Activated CD8-positive, alpha-beta memory T cell treated with anti-CD3 and anti-CD28 coated beads, Interleukin-2, amount 50 U/mL, for 4 hours (primary cell): ENCODE results near the gene C3orf80.
"Not testable (repeated sequence)": the region's sequence is repeated elsewhere in the genome, so short reads cannot be mapped to it uniquely, and the experiment has no call there.

Experiments used
- DNase-seq: peaks from one replicate; pipeline ENCODE4 v3.0.0-alpha.2; 2020

C3orf80 gene

DNA sequence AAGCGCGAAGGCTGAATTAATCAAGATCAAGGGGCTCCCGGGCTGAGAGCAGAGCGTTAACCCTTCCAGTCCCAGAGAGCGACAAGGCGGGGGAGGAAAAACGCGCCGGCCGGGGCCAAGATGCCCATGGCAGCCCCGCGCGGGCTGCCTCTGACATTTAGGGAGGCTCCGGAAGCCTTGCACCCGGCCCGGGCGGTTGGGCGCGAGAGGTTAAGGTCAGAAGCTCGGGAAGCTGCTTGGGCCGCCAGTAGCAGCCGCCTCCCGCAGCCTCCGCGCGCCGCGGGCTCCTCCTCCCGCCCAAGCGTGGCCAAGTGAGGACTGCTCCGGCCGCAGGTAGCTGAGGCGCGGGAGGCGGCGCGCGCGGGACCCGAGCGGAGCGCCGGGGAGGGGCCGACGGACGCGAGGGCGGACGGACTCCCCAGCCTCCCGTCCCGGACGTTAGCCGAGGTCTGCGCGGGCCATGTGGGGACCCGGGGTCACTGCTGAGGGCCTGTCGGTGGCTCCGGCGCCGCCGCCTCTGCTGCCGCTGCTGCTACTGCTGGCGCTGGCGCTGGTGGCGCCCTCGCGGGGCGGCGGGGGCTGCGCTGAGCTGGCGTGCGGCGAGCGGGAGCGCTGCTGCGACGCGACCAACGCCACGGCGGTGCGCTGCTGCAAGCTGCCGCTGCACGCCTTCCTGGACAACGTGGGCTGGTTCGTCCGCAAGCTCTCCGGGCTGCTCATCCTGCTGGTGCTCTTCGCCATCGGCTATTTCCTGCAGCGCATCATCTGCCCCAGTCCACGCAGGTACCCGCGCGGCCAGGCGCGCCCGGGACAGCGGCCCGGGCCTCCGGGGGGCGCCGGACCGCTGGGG, at the start of gene C3orf80:
C3orf80 (plus strand) TSS at position 247 of the 850 bp plus-strand sequence; CDS start at position 461, 214 bp downstream.
- DNase-seq: peak; percentile 27

DNA sequence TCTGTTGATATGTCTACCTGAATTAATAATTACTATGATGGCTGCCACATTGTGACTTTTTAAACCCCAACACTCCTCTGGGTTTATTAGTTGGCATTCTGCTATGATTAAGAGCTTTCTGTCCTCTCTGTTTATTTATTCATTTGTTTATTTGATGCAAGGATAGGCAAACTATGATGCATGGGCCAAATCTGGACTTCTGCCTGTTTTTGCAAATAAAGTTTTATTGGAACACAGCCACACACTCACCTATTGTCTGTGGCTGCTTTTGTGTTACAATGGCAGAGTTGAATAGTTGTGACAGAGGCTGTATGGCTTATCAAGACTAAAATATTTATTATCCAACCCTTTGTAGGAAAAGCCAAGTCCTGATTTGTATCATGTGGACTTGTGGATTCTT, 48.3 kb upstream of the C3orf80 start:
- no peak for DNase-seq

DNA sequence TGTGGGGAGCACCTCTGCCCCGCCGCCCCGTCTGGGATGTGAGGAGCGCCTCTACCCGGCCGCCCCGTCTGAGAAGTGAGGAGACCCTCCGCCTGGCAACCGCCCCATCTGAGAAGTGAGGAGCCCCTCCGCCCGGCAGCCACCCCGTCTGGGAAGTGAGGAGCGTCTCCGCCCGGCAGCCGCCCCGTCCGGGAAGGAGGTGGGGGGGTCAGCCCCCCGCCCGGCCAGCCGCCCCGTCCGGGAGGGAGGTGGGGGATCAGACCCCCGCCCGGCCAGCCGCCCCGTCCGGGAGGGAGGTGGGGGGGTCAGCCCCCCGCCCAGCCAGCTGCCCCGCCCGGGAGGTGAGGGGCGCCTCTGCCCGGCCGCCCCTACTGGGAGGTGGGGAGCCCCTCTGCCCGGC, 46.6 kb upstream of the C3orf80 start:
- DNase-seq: not testable (repeated sequence)

DNA sequence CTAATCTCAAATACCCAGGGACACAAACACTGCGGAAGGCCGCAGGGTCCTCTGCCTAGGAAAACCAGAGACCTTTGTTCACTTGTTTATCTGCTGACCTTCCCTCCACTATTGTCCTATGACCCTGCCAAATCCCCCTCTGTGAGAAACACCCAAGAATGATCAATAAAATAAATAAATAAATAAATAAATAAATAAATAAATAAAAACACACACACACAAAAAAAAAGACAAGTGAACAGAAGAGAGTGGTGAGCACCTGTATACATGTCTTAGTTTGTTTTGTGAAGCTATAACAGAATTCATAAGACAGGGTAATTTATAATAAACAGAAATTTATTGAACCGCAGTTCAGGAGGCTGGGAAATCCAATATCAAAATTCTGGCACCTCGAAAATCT, 45.8 kb upstream of the C3orf80 start:
- DNase-seq: not testable (repeated sequence)

DNA sequence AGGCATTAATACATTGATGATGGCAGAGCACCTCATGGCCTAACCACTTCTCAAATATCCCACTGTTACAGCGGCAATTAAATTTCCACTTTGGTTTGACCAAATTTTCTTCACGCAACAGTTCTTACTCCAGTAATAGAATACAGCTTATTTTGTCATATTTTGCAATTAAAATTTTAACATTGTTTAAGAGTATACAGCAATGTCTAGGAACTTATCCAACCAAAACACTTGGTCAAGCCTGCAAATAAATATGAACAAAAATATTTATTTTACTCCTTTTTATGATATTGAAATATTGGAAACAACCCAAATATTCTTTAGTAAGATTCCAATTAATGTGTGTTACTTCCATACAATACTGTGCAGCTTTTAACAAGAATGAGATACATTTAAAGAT, 45.3 kb upstream of the C3orf80 start:
- DNase-seq: no peak

DNA sequence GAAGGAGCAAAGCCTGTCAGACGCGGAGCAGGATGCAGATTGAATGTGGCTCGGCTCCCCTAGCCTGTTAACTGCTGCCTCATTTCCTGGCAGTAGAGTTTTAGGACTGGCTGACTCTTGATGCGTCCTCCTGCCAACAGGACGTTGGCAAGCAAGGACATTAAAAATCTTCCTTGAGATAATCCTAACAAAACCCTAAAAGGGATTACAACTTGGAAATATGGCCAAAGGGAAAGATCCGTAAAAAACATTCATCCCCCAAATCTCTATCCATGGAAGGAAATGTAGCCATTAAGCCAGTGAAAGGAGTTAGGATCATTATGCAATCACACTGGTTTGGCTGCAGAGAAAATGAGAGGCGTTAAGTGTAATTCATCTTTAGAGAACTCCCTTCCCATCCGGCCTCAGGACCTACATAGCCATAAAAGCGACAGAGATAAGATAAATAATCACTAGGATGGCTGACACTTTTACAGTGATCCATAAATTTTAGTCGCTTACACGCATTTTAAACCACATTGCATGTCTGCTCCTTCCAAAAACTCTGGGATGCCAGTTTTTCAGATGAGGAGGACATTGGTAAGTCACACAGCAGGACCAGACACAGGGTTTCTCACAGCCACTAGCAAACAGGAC, 44.5 kb upstream of the C3orf80 start:
- no peak for DNase-seq

DNA sequence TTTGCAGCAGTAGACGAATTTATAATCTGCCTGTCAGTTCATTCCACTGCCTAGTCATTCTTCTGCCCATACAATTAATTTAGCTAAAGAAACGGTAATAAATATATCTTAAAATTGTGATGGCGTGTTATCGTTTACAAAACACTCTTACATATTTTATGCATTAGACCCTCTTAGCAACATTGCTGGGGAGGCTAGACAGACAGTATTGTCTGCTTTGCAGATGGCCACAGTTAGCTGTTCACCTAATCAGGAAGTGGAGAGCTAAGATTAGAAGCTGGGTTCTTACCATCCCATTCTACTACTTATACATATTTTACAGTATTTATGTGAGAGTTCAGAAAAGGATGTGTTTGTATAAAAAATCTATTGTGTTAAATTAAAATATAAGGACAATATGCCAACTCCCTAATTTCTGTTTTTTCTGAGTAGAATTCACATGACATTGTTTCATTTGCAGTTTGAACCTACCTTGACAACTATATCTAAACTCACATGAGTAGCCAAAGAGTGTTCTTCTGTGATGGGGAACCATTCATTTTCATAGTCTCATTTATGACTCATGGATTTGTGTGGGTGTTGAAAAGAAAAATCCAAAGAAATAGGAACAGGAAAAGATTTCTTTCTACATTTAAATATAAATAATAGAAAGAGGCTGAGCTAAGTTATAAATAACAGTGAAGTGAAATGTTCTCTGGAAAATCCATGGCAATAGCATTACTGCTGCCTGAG, 41.7 kb upstream of the C3orf80 start:
- no peak for DNase-seq

DNA sequence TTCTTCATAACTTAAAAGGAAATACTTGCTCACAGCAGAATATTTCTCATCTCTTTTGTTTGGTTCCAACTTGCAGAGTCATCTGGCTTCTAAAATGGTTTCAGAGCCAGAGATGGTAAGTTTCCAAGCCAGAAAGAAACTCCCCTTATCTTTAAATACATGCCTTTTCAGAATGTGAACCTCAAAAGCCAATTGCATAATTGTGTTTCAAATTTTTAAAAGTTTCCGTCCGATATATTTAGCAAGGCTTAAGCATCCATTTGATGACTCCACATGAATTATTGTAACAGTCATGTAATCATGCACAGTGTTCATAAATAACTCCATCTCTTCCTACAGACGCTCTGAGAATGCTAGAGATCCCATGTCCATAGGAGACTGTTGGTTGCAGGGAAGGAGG, 40.6 kb upstream of the C3orf80 start:
- no peak for DNase-seq

DNA sequence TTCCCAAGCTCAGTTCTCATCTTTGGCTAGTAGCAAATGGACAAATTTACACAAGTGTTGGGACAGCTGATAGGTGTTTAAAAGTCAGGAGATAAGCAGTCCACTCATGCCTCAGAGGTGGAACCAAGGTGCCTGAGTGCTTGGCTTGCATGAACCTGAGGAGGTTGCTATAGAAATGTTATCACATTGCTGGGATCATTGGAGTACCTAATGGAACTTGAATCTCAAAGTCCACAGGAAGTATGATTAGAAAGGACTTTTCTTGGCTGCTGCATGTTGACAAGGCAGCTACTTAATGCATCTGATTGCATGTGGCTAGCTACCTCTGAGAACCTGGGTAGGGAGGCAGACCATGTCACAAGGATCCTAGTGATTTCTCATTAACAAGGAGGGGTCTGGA, 39.5 kb upstream of the C3orf80 start:
- no peak for DNase-seq

DNA sequence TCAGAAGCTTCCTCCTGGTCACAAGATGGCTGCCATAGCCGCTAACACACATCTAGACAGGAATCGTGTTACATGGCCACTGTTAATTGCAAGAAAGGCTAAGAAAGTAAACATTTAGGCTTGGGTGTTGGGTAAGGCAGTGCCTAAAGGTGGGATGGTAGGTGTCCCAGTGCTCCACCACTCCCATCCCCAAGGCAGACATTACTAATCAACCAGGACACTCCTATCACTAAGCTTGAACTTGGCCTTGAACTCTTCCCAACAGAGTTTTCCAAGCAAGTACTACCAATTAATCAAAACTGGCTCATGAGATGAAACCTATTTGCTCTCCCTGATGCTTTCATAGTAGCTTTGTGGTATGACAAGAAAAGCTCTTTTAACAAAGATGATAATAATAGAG, 37.9 kb upstream of the C3orf80 start:
- DNase-seq: no peak

DNA sequence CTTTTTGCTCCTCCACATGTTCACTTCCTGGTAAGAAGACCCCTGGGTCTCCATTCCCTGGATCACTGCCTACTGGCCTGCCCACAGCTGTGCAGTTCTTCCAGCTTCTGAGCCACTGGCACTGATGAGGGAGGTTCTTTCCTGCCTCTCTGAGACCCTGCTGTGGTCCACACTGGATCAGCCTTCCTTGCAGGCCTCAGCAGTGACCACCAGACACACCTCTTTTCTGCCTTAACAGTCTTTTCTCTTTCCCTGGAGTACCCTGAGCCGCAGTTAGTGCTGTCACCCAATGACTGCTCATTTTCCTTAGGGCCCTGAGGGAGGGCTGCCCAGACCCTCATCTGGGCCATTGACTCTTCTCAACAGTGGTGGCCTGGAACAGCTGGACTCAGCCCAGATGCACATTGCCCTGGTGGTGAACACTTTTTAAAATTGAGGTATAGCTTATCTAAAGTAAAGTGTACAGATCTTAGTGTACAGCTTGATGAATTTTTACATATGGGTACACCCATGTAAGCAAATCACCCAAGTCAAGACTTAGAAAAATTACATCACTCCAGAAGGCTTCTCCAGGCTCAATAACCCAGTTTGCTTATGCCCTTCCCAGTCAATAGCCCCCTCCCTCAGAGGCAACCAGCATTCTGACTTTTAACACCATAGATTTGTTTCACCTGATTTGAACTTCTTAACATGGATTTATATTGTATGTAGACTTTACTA, 32.8 kb upstream of the C3orf80 start:
- DNase-seq: no peak

DNA sequence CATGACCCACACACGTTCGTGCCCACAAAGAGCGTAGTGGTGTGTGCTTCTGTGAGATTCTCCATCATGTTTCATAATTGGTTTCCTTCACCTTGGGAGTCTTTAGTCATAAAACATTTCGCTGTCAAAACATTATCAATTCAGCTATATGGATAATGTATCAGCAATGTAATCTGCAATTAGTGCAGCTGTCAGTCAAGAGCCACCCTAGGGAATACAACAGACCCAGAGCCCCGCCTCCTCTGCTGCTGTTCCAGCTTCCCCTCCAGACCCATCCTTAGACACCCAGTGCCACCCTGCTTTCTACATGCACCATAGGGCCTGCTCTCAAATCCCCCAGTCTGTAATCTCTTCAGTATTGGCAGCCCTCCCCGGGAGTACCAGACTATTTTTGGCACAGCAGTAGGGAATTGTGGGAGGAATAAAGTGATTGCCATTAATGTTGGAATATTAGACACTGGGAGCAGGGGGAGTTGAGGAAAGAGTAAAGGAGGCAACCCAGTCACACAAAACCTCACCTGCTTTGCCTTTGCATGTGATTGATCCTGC, 31.5 kb upstream of the C3orf80 start:
- DNase-seq: no peak

DNA sequence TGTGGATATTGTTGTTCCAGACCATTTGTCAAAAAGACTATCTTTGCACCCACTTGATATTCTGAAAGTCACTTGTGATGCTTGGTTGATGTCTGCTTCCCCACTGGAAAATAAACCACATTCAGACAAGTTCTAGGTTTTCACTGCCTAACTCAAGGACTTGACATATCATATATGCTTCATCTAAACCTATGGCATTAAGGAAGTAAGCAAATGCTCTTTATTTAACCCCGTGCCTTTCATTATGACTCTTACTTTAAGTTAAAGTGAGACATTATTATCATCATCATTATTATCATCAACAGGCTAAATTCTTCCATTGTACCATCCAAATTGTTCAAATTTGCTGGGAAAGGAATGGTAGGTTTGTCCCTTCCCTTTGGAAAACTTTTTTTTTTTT, 30.8 kb upstream of the C3orf80 start:
- DNase-seq: no peak

DNA sequence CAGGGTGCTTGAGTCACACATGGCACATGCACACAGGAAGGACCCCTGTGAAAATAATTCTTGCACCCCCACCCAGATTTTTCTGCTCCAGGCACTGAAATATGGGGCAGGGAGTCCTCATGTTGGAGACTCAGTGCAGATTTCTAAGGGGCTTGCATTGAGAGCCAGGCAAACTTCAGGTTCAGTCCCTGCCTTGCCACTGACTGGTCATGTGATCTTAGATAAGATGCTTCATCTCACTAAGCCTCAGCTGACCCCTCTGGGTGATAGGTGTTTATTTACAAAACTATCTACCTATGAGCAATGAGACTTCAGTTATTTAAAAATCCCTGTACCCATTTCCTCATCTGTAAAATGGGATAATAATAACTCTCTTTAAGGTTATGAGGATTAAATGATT, 30.1 kb upstream of the C3orf80 start:
- DNase-seq: no peak

DNA sequence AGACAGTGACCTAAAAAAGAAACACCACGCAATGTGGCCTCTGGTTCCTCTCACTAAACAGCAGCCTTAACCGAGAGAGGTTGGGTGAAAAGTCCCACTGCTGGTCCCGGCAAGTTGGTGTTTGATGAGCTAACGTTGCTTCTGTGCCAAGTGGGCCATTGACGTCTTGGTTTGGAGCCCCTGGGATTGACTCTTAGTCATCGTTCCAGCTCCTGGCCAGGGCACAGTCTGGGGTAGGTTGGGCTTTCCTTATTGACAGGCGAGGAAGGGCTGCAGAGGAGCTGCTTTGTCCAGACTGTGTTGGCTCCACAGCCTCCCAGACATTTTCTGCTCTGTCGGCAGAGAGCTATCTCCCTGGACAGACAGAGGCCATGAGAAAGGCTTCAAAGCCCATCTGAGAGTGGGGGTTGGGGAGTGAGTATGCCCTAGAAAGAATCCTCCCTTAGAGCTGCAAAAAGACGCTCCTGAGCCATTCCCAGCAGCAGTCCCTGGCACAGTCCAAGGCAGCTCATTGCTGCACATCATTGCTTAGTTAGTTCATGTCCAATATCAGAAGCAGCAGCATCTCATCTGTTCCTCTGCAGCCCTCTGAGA, 28.6 kb upstream of the C3orf80 start:
- DNase-seq: no peak

DNA sequence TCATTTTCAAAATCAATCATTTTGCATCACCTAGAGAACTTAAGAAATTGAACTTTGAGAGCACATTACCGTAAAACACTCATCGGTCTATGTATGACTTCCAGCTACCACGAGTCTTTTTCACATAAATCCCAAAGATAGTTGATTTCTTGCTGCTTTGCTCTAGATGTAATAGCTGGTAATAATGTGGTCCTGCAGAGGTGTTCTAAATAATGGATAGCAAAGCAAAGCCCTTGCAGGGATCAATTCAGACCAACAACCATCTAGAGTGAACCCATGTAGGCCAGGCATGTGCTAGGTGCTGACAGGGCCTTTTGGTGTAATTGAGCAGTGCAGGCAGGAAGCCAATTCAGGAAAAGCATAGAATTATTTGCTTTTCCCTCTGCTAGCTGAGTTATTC, 26.1 kb upstream of the C3orf80 start:
- DNase-seq: no peak

DNA sequence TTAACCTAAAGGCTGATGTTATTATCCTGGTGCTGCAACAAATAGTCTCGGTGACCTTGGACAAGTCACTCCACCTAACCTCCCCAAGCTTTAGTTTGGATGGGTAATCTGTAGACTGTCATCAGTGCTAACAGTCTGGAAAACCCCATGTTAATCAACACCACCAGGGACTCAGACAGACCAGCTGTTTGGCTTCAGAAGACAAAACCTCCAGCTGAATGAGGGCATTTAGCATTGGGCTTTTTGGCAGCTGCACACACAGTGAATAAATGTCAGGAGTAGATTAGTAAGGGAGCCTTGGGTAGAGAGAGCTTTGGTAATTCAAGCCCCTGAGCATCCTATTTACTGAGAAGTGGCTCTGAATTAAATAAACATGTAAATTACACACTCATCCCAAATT, 24.9 kb upstream of the C3orf80 start:
- no peak for DNase-seq

DNA sequence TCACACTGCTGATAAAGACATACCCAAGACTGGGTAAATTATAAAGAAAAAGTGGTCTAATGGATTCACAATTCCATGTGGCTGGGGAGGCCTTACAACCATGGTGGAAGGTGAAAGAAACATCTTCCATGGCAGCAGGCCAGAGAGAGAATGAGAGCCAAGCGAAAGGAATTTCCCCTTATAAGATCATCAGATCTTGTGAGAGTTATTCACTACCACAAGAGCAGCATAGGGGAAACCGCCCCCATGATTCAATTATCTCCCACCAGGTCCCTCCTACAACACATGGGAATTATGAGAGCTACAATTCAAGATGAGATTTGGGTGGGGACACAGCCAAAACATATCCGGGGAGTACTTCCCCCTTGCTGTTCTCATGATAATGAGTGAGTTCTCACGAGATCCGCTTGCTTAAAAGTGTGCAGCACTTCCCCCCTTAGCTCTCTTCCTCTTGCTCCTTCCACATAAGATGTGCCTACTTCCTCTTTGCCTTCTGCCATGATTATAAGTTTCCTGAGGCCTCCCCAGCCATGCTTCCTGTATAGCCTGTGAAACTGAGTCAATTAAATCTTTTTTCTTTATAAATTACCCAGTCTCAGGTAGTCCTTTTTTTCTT, 20.7 kb upstream of the C3orf80 start:
- not testable (repeated sequence) for DNase-seq

DNA sequence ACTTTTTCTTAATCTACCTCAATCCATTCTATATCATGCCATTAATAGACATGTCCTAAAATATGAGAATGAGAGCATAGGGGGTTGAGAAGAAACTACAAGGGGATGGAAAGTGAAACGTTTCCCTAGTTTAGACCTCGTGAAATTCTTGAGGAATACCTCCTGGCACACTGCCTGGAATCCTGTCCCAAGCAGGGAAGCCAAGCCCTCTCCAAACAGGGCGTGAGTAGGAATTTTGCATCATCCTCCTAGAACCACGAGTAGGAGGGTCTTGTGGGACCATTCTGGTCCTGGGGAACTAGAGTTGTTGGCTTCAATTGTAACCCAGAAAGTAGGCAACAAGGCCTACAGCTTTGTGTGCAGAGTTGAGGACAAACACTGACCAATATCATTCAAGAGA, 19.6 kb upstream of the C3orf80 start:
- DNase-seq: no peak

DNA sequence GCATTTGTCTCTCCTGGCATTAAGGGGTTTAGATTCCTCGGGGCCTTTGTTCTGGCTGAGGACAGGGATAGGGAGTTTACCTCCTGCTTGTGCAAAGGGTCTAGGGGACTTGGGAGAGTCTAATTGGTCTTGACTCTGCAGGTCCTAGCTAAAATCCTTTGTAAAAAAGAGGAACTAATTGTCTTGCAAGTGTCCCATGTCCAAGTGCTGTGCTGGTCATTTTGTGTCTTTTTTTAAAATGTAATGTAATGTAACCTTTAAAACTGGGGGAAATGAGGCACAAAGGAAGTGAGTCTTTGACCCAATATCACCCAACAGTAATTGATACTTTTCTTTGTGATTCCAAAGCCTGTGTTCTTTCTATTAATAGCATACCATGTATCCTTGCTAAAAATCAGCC, 14.9 kb upstream of the C3orf80 start:
- no peak for DNase-seq

DNA sequence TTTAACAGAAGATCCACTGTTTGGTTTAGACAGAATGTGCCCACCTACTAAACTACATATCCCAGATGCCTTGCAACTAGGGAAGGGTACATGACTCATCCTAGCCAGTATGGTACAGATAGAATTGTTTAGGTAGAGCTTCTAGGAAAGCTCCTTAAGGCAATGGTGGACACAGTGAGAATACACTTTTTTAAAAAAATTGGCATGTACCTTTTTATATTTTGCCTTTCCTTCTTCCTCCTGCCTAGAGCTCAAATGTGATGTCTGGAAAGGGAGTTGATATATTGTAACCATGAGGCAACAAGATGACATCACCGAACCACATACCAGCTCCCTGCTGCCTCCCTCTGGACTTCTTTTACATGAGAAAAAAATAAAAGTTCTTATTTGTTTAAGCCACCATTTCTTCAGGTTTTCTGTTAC, 14.4 kb upstream of the C3orf80 start:
- no peak for DNase-seq

DNA sequence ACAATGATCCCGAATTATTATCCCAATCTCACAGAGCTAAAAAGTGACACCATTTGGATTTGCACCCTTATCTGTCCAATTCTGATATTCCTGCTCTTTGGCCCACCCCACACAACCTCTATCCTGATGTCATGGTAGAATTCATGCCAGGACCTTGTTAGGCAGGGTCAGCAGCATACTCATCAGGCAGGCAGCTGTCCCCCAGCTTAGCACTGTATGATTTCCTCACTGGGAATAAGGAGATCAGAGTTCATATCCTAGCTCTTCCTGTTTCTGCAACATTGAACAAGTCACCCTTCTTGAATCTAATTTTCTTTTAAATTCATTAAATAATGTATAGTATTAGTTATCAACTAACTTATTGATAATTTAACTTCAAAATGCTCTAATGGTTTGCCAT, 12.0 kb upstream of the C3orf80 start:
- no peak for DNase-seq
